H9 (cell line): ENCODE results near the gene CLIP1. TPM values are rescaled to one million over a fixed set of nuclear protein-coding genes. Genes with fewer than 3 reads are reported as not detected.

ENCODE experiments used
- DNase-seq: peaks from one replicate; pipeline ENCODE4 v3.0.0-alpha.2; 2017
- H2AFZ ChIP-seq: one replicate; pipeline ENCODE4 v1.6.1; 2013; ENCODE audit warnings: mild to moderate bottlenecking, low read length, control low read depth, moderate library complexity
- H2AK5ac ChIP-seq: 2 replicates; pipeline ENCODE4 v1.6.1; 2013; ENCODE audit warnings: low read length, control low read depth, mixed read lengths; ENCODE audit not compliant: insufficient read length
- H2BK120ac ChIP-seq: one replicate; pipeline ENCODE4 v1.6.1; 2013; ENCODE audit warnings: low read depth, mild to moderate bottlenecking, low read length, control low read depth, inconsistent platforms; ENCODE audit not compliant: poor library complexity, severe bottlenecking
- H2BK12ac ChIP-seq: 2 replicates; pipeline ENCODE4 v1.6.1; 2013; ENCODE audit warnings: low read length, control low read depth, mixed read lengths, low read depth; ENCODE audit not compliant: insufficient read length
- H2BK15ac ChIP-seq: 2 replicates; pipeline ENCODE4 v1.6.1; 2013; ENCODE audit warnings: low read depth, low read length, control low read depth
- H2BK20ac ChIP-seq: one replicate; pipeline ENCODE4 v1.6.1; 2013; ENCODE audit warnings: low read depth, mild to moderate bottlenecking, low read length, control low read depth, inconsistent platforms; ENCODE audit not compliant: poor library complexity, severe bottlenecking
- H2BK5ac ChIP-seq: 2 replicates; pipeline ENCODE4 v1.6.1; 2013; ENCODE audit warnings: low read length, control low read depth, mixed read lengths; ENCODE audit not compliant: insufficient read length
- H3K14ac ChIP-seq: 2 replicates; pipeline ENCODE4 v1.6.1; 2013; ENCODE audit warnings: low read length, control low read depth; ENCODE audit not compliant: insufficient read depth
- H3K18ac ChIP-seq: 2 replicates; pipeline ENCODE4 v1.6.1; 2013; ENCODE audit warnings: low read depth, mild to moderate bottlenecking, mixed read lengths, low read length, control low read depth; ENCODE audit not compliant: insufficient read length
- H3K23ac ChIP-seq: 2 replicates; pipeline ENCODE4 v1.6.1; 2013; ENCODE audit warnings: low read length, control low read depth, mixed read lengths, low read depth; ENCODE audit not compliant: insufficient read length
- H3K23me2 ChIP-seq: 2 replicates; pipeline ENCODE4 v1.6.1; 2013; ENCODE audit warnings: low read depth, mild to moderate bottlenecking, mixed read lengths, low read length, control low read depth; ENCODE audit not compliant: insufficient read length, poor library complexity, severe bottlenecking
- H3K27ac ChIP-seq: 2 replicates; pipeline ENCODE4 v1.5.1; 2013; ENCODE audit warnings: low read length, control low read depth, mixed read lengths, low read depth; ENCODE audit not compliant: insufficient read length
- H3K27me3 ChIP-seq: 2 replicates; pipeline ENCODE4 v1.6.1; 2013; ENCODE audit warnings: low read length, control low read depth, inconsistent platforms; ENCODE audit not compliant: insufficient read depth
- H3K4ac ChIP-seq: 2 replicates; pipeline ENCODE4 v1.6.1; 2013; ENCODE audit warnings: low read depth, mild to moderate bottlenecking, control low read depth, inconsistent platforms, low read length, moderate library complexity
- H3K4me1 ChIP-seq: 2 replicates; pipeline ENCODE4 v1.6.1; 2013; ENCODE audit warnings: low read length, control low read depth, inconsistent platforms; ENCODE audit not compliant: insufficient read depth
- H3K4me2 ChIP-seq: 2 replicates; pipeline ENCODE4 v1.6.1; 2013; ENCODE audit warnings: low read length, control low read depth, mixed read lengths; ENCODE audit not compliant: insufficient read length, insufficient read depth
- H3K56ac ChIP-seq: 2 replicates; pipeline ENCODE4 v1.6.1; 2013; ENCODE audit warnings: low read depth, mild to moderate bottlenecking, mixed read lengths, low read length, control low read depth; ENCODE audit not compliant: insufficient read length
- H3K79me1 ChIP-seq: 2 replicates; pipeline ENCODE4 v1.6.1; 2013; ENCODE audit warnings: low read depth, mild to moderate bottlenecking, moderate library complexity, low read length, control low read depth, inconsistent platforms; ENCODE audit not compliant: insufficient read depth, poor library complexity, severe bottlenecking
- H3K79me2 ChIP-seq: 2 replicates; pipeline ENCODE4 v1.6.1; 2013; ENCODE audit warnings: low read length, control low read depth, inconsistent platforms; ENCODE audit not compliant: insufficient read depth
- H3K9ac ChIP-seq: 2 replicates; pipeline ENCODE4 v1.6.1; 2013; ENCODE audit warnings: low read length, control low read depth, mixed read lengths; ENCODE audit not compliant: insufficient read length; ENCODE audit errors: extremely low read depth
- H3K9me3 ChIP-seq: one replicate; pipeline ENCODE4 v1.6.1; 2013; ENCODE audit warnings: low read depth, low read length, inconsistent platforms; ENCODE audit not compliant: control insufficient read depth
- H3T11ph ChIP-seq: one replicate; pipeline ENCODE4 v1.6.1; 2013; ENCODE audit warnings: mild to moderate bottlenecking, low read length, control low read depth, inconsistent platforms
- H4K20me1 ChIP-seq: one replicate; pipeline ENCODE4 v1.6.1; 2013; ENCODE audit not compliant: control insufficient read depth, insufficient read length, insufficient read depth
- H4K5ac ChIP-seq: 2 replicates; pipeline ENCODE4 v1.6.1; 2013; ENCODE audit warnings: low read depth, mild to moderate bottlenecking, mixed read lengths, low read length, control low read depth; ENCODE audit not compliant: insufficient read length
- H4K8ac ChIP-seq: replicated peaks from 2 replicates; pipeline ENCODE4 v1.6.1; 2013; ENCODE audit warnings: low read length, control low read depth, mixed read lengths, low read depth; ENCODE audit not compliant: insufficient read length
- H4K91ac ChIP-seq: 2 replicates; pipeline ENCODE4 v1.6.1; 2013; ENCODE audit warnings: low read depth, mild to moderate bottlenecking, moderate library complexity, mixed read lengths, low read length, control low read depth; ENCODE audit not compliant: insufficient read length
- H3K27ac Mint-ChIP-seq, 3 experiments: 2 replicates in 2 of 3; 3 replicates in 1 of 3; pipeline ENCODE4 v1.8.0; 2020 to 2021; ENCODE audit warnings: mixed read lengths in 3 of 3, mild to moderate bottlenecking in 1 of 3, moderate library complexity in 1 of 3
- H3K27me3 Mint-ChIP-seq: 2 replicates; pipeline ENCODE4 v1.8.0; 2021; ENCODE audit warnings: low read depth, mild to moderate bottlenecking, moderate library complexity, mixed read lengths
- H3K36me3 Mint-ChIP-seq, 3 experiments: 2 replicates in 2 of 3; 3 replicates in 1 of 3; pipeline ENCODE4 v1.8.0; 2020 to 2021; ENCODE audit warnings: low read depth in 3 of 3, mixed read lengths in 3 of 3; ENCODE audit not compliant: insufficient read depth in 1 of 3
- H3K4me1 Mint-ChIP-seq, 2 experiments: 2 replicates each; pipeline ENCODE4 v1.8.0; 2020; ENCODE audit warnings: mixed read lengths in 2 of 2
- H3K4me3 Mint-ChIP-seq, 2 experiments: 2 replicates in 1 of 2; 3 replicates in 1 of 2; pipeline ENCODE4 v1.8.0; 2020 to 2021; ENCODE audit warnings: mild to moderate bottlenecking in 2 of 2, mixed read lengths in 2 of 2, moderate library complexity in 1 of 2
- H3K9me3 Mint-ChIP-seq, 2 experiments: 2 replicates in 1 of 2; 3 replicates in 1 of 2; pipeline ENCODE4 v1.8.0; 2020; ENCODE audit warnings: mild to moderate bottlenecking in 2 of 2, mixed read lengths in 2 of 2, moderate library complexity in 1 of 2
- WGBS: extraction: QIAGEN DNeasy Blood & Tissue Kit; methylation state at CpG from one replicate; pipeline ENCODE4 v1.1.7; 2013; ENCODE audit warnings: missing lambda C conversion rate, low lambda C conversion rate, mixed read lengths; ENCODE audit not compliant: insufficient read length; ENCODE audit errors: extremely low coverage; 5-methylcytosine and 5-hydroxymethylcytosine counted together
- total RNA-seq: library from RNA; stranded (reverse); gene quantifications from 2 replicates; pipeline ENCODE4 v1.2.1, GENCODE V29; 2021
- TF ChIP-seq, protein P1 (sequence below): fragments of 200-600 bp; sonication (generic); conservative IDR thresholded peaks from 3 replicates; pipeline ENCODE4 v1.8.0; 2021; ENCODE audit warnings: antibody characterized with exemption, mild to moderate bottlenecking

Gene CLIP1
- total RNA-seq, 1 experiment from 2014 or later: 23.6 TPM

DNA sequence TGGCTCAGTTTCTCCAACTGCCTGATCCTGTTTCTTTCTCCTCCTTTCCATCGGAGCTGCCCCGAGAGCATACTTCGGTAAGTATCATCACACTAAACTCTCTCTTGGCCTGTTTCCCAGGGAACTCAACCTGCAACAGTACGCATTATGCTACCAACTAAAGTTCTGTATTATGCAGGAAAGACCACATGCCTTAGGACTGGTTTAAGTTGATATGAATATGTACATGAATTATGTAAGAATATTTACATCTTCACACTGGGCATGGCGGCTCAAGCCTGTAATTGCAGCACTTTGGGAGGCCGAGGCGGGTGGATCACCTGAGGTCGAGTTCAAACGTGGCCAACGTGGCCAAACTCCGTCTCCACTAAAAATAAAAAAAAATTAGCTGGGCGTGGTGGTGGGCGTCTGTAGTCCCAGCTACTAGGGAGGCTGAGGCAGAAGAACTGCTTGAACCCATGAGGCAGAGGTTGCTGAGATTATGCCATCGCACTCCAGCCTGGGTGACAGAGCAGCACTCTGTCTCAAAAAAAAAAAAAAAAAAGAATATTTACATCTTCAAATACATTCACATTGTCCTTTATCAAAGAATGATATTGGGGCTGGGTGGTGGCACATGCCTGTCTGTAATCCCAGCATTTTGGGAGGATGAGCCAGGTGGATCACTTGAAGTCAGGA lies 124.3 kb downstream of the CLIP1 start:
- WGBS: no CpG with 5 or more reads among the region's 14 CpGs
- Histone ChIP-seq H3K14ac (no peak overlapping the region), H3K27me3 (no peaks in the 10 kb centered on the region), H3K23me2 (no peaks in the 10 kb centered on the region), H2BK5ac (no peak overlapping the region), H3K79me1 (no peaks in the 10 kb centered on the region), H4K8ac (no peak overlapping the region), H3K56ac (no peak overlapping the region), H2BK120ac (no peak overlapping the region), H3K9ac (no peak overlapping the region), H3K4me2 (no peak overlapping the region), H2BK12ac (no peak overlapping the region), H3K4ac (no peak overlapping the region), H3K23ac (no peak overlapping the region), H3T11ph (no peak overlapping the region), H3K27ac (no peak overlapping the region), H3K18ac (no peak overlapping the region), H4K20me1 (no peaks in the 10 kb centered on the region), H4K91ac (no peak overlapping the region), H3K9me3 (no peaks in the 10 kb centered on the region), H2AK5ac (no peak overlapping the region), H2BK15ac (no peak overlapping the region), H3K79me2 (no peaks in the 10 kb centered on the region), H3K4me1 (no peaks in the 10 kb centered on the region), H2BK20ac (no peak overlapping the region), H2AFZ (no peak overlapping the region), H4K5ac (no peak overlapping the region)
- TF ChIP-seq, protein P1, sequence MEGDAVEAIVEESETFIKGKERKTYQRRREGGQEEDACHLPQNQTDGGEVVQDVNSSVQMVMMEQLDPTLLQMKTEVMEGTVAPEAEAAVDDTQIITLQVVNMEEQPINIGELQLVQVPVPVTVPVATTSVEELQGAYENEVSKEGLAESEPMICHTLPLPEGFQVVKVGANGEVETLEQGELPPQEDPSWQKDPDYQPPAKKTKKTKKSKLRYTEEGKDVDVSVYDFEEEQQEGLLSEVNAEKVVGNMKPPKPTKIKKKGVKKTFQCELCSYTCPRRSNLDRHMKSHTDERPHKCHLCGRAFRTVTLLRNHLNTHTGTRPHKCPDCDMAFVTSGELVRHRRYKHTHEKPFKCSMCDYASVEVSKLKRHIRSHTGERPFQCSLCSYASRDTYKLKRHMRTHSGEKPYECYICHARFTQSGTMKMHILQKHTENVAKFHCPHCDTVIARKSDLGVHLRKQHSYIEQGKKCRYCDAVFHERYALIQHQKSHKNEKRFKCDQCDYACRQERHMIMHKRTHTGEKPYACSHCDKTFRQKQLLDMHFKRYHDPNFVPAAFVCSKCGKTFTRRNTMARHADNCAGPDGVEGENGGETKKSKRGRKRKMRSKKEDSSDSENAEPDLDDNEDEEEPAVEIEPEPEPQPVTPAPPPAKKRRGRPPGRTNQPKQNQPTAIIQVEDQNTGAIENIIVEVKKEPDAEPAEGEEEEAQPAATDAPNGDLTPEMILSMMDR: no peak
- Mint-ChIP-seq H3K4me3 (no peak overlapping the region), H3K4me1 (no peaks in the 10 kb centered on the region), H3K36me3 (peaks cover 0 to 5% (median 0%) of the 10 kb centered on the region in 3 experiments; a peak in 1 of 7 replicates), H3K9me3 (no peaks in the 10 kb centered on the region), H3K27me3 (no peaks in the 10 kb centered on the region), H3K27ac (no peak overlapping the region)
- DNase-seq: no peak
